GM18867 (cell line): ENCODE results near the gene RASGRP2.
A peak's percentile ranks its signal among the peaks of the same experiment; 100 is the strongest.

Experiments
- ATAC-seq: cut with Tn5 transposase; IDR thresholded peaks from one replicate; pipeline ENCODE4 v1.9.1; 2021; ENCODE audit warnings: mild to moderate bottlenecking, moderate library complexity; ENCODE audit not compliant: unreplicated experiment

The RASGRP2 gene

DNA sequence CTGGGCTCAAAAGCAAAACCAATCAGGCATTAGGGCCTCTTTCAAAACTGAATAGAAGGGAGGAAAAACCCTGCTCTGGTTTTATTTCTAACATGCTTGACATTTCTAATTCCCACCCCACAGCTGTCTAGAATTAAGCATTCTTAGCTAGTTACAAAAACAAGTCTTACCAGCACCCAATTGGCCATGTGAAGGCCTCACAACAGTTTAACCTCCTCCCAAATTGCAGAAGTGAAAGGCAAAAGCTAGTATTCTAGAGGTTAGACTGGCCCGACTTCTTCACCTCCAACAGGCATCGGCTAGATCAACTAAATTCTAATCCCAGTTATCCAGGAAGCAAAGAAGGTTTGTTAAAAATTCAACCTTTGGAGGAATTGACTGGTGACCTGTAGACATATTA is 27.9 kb upstream of the RASGRP2 start:
- ATAC-seq = peak; percentile 47

DNA sequence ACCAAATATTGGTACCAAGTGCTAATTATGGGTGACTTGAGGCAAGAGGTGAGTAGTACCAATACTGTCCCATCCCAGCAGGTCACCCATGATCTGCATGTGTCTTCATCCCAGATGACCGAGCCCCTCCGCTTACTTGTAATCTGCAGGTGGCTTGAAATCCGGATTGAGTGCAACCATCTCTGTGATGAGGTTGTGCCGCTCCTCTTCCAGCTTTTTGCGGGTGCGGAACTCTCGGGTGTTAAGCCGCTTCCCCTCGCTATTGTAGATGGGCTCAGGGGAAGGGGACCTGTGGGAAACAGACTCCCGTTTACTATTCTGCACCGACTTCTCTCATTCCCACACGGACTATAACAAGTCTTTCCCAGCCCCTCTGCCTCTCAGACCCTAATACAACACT is 26.2 kb upstream of the RASGRP2 start:
- no peak for ATAC-seq

DNA sequence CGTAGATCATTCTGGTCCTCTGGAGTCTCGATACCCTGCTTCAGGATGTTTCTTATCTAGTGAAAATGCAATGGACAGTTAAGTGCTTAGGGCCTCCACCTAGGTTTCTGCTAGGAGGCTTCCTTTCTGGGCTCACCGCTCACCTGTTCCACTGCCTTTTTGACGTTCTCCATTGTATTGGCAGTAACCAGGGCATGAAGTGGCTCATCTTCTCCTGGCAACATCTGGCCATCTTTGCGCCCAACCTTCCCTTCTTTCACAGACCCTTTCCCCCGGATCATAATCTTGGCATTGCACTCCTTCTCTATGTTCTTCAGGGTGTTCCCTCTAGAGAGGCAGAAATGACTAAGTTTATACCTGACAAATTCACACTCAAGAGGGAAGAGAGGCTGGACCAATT is 25.3 kb upstream of the RASGRP2 start:
- no peak for ATAC-seq

DNA sequence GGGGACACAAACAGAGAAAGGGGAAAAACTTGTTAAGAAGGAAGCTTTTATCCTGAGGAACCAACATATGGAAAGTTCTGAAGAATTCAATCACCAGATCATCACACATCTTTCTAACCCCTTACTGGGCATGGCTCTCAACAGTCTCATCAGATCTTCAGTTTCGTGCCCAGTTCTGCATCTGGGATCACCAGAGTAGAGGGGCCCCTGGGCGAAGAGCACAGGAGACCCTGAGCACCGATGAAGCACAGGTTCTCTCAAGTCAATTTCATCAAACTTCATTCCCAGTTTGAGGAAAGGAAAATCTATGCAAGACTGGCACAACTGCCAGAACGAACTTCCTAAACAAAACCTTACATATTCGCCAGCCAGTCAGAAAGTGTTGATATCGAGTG is 24.4 kb upstream of the RASGRP2 start:
- no peak for ATAC-seq

DNA sequence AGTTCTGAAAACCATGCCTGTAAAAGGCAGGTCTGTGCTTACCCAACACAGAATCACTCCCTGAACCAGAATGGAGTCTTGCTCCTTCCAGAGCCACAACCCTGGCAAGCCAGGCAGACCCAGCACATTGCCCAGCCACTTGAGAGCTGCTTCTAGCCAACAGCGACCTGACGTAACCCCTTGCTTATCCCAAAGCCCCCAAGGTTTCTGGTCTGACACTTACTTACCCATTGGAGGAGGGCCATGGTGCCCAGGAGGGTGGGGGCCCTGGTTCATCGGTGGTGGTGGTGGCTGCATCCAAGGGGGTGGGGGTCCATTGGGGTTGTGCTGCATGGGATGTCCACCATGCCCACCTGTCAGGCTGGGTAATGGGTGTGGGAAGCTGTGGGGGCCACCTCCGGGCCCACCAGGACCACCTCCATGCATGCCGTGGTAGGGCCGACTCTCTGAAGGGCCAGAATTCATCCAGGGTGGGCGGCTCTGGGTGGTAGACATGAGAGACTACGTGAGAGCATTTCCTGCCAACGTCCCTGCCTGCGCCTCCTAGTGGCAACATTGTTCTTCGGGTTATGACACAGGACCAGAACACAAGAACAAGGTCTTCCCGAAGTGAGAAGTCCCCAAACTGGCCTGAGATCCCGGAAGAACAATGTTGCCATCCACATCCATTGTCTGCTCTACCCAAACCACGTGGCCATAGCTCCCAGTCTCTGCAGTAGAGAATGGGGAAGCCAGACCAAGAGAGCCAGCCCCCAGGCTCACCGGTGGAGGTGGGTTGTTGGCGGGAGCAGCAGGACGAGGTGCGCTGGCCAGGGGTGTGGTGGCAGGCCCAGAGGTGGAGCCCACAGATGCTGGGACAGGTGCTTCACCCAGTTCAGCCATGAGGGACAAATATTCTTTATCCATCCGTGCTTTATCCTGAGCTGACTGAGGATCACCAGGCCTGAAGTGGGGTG is 23.7 kb upstream of the RASGRP2 start:
- no peak for ATAC-seq

DNA sequence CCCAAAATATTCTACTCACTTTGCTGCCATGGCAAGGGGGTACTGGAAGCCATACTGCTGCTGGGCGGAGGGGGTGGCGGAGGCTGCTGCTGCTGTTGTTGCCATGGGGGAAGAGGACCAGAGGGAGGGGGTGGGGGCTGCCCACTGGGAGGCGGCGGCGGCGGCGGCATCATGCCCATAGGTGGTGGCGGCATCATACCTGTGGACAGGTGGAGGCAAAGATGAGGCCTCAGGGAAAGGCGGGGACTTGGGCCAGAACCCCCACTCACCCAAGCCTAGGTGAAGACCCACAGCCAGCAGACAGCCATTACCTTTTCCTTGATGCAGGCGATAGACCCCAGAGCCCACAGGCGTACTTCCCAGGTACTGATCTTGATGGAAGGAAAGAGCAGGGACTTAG is 22.9 kb upstream of the RASGRP2 start:
- no peak for ATAC-seq

DNA sequence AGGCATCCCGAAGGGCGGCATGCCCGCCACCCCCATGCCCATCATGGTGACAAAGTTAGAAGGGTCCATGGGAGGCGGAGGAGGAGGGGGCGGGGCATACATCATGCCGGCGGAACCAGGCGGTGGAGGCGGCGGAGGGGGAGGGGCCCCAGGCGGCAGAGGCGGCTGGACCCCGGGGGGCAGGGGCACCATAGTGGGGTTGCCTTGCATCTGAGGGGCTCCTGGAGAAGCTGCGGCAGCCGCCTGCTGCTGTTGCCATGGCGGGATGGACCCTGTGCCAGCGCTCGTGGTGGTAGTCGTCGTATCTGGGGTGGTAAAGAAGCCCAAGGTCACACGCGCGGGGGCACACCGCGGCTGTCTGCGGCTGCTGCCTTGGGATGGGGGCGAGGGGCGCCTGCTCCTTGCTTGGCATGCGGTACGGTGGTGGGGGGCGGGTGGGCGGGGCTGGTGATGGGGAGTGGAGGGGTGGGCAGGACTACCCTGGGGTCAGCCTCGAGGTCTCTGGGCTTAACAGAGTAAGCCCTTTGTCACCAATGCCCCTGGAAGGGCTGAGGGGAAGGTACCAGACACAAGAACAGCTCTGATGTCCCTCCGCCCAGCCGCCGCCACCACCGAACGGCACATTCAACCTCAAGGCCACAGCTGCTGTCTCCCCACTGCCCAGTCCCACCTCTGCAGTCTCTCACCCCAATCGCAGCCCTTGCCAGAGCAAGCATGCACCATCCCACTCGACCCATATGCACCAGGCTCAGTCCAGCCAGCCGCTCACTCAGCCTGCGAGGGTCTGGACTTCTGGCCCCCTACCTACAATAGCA is 22.1 kb upstream of the RASGRP2 start:
- ATAC-seq = no peak

DNA sequence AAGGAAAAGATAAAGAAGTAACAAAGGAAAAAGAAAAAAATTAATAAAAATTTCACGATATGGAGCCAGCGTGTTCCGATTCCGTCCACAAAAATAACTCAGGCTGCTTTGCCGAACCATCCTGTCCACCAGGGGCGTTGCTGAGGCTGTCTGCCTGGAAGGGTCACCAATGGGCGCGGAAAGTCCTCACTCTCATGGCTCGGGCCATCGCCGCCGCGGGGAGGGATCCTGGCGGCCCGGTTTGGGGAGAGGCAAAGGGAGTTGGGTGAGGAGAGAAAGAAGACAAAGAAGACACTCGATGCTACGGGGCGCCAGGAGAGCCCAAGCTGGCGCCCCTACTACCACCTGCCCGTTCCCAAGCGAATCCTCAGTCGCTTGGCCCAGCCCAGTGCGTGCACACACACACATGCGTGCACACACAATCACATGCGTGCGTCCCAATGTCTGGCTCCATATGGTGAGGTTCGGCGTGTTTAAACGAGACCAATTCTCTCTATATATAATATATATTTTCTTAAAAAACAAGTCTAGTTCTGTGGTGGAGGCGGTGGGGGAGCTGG is 21.4 kb upstream of the RASGRP2 start:
- ATAC-seq = no peak

DNA sequence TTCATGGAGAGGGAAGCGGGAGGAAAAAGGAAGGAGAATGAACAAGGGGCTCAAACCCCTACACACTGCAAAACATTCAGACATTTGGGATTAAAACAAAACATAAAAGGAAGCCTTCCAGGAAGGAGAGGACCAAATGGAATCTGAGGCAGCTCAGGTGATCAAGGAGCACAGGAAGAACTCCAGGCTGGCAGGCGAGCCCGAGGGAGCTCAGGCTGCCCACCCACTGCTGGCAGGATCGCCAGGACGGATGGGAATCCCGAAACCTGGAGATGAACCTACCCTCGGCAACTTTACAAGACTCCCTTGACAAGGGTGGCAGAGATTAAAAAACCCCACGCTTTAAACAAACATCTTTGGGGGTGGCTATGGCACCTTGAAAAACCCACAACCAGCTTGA is 20.8 kb upstream of the RASGRP2 start:
- ATAC-seq = no peak

DNA sequence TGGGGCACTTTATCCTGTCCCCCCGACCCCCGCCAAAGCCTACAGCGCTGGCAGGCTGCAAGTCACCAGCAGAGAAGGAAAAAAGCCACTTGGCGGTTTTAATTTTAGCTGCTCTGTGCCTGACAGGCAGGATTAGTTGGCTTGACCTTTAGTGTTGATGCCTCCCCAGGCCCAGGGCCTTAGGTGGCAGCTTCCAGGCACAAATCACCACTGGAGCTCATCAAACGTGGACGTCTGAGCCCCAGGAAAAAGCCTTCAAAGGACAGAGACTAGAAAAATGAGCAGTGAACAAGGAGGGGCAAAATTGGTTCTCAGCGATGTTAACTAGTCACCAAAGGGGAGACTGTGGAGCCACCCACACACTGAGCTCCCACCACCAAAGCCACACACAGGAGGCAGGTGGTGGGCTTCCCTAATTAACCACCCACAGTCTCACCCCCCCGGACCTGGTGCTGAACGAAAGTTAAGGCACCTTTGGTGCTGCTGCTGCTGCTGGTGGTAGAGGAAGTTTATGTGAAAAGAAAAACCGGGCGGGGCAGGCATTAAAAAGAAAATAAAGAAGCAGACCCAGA is 20.2 kb upstream of the RASGRP2 start:
- no peak for ATAC-seq

DNA sequence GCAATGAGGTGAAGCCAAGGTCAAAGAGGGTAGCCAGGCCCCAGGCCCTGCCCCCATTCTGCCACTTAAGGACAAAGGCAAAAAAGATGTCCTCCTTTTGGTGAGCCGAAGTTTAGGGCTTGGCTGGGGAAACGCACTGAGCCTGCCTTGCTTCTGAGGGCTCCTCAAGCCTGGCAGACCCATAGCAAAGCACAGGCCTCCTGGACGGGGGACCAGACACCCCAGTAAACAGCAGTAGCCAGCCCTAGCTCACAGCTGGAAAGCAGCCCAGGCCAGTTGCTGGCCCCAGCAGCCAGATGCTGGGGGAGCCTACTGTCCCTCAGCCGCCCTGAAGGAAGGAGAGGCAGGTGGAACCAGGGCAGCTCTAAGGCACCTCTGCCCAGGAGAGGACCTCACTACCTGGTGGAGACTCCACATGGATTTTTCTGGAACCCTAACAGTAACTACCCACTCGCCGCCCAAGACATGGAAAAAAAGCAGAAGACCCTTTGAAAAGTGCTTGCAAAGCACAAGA is 19.6 kb upstream of the RASGRP2 start:
- no peak for ATAC-seq

DNA sequence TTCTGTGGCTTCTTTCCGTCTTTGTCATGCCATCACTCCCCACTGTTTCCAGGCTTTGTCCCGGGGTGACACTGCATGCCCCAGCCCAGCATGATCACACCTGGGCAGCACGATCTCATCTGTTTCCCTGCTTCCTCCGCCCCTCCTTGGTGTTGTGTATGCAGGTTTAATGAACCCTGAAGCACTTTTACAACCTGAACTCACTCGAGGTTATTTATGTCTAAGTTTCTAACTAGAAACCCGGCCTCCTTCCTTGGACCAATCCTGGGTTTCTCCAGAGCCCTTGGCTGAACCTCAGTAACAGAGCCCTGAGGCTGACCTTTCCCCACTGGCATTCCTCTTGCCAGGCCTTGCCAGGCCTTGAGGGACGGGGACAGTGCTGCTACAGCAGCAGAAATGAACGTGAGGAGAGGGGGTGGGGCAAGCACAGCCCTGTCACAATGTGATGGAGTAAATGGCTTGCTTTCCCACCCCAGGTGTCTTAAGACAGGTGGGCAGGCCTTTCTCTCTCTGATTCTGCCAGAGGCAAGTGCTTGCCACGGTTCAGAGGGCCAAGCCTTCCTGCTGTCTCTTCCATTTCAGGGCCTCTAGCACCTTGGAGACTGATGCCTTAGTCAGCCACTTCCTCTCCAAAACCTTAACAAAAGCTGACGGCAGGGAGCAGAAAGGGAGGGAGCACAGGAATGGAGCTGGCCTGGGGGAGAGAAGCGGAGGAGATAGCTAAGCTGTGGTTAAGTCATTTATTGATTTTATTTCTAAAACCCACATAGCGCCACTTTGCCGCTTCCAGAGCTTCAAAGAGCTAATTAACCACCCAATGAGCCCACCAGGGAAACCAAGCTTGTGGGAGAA is 19.0 kb upstream of the RASGRP2 start:
- no peak for ATAC-seq

DNA sequence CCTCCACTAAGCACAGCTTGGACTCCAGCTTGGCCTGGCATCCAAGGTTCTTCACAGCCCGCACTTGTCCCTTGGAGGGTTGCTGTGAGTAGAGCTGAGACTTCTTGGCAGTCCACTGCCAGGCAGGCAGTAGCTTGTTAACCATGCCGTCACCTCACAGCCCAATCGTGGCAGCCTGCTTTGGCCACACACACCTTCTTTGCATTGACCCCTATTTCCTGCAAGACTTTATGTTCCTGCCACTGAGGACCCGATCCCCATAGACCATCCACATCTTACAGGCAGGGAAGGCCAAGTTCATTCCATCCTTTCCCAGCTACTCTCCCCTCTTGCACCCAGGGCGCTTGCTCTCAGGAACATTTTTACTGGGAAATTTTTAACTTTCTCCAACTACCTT is 18.3 kb upstream of the RASGRP2 start:
- no peak for ATAC-seq

DNA sequence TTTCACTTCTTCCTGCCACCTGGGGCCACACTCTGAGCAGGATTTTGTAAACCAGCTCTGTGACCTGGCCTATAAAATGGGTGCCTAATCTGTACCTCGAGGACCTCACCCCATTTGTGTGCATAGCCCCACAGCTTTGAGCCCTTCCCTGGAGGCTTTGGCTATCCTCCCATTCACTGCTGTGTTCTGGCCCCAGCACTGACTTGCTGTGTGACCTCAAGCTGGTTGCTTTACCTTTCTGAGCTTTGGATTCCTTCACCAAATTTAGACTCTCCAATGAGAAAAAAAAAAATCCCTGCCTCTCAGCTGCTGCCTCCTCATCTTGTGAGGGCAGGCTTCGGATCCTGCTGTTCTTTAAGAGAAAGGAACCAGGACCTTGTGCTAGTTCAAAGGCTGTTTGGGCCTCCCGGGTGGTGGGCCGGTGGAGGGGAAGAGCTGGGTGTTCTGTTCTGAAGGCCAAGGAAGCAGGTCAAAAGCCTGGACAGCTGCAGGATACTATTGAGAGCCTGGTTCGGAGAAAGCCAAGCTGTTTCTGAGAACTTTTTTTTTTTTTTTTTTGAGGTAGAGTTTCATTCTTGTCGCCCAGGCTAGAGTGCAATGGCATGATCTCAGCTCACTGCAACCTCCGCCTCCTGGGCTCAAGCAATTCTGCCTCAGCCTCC is 16.9 kb upstream of the RASGRP2 start:
- ATAC-seq = no peak

DNA sequence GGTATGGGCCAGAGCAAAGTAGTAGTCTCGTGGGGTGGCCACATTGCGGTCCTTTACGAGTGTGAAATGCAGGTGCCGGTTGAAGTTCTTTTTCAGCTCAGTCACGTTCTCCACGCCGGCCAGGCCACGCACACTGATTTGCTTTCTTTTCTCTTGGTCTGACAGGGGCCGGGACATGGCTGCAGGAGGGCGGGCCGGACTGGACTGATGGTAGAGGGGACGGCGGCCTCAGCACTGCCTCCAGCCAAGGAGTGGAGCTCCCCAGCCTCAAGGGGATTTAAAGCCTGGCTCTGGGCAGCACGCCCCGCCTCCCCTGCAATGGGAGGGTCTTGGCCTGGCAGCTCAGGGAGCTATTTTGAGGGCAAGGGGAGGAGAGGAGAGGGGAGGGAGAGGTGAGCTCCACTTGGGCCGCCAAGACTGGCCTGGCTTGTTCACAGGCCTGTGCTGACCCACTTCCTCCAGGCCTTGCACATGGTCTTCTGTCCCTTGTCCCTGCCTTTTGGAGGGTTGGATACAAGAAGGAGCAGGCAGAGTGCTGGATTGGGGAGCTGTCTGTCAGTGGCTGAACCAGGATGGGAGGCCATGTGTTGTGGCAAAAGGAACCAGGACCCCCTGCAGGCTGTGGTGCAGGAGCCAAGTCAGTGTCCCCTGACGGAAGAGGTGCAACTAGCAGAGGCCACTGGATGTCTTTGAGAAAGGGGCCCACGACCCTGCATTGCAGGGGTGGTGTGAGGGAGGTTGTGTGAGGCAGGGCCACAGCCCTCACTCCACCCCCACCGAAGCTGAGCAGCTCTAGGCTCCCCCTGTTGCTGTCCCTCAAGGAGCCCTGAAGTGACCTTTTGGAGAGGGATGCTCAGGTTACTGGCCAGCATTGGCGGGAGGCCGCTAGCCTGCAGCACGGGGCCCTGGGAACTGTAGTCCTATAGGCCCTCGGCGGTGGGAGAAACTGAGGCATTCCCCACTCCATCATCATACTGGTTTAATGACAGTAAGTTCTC is 16.1 kb upstream of the RASGRP2 start, which contains the start of gene PYGM:
TSS of gene PYGM (minus strand) at position 253 of the 998 bp plus-strand sequence. CDS start at position 177, 76 bp downstream.
- no peak for ATAC-seq

DNA sequence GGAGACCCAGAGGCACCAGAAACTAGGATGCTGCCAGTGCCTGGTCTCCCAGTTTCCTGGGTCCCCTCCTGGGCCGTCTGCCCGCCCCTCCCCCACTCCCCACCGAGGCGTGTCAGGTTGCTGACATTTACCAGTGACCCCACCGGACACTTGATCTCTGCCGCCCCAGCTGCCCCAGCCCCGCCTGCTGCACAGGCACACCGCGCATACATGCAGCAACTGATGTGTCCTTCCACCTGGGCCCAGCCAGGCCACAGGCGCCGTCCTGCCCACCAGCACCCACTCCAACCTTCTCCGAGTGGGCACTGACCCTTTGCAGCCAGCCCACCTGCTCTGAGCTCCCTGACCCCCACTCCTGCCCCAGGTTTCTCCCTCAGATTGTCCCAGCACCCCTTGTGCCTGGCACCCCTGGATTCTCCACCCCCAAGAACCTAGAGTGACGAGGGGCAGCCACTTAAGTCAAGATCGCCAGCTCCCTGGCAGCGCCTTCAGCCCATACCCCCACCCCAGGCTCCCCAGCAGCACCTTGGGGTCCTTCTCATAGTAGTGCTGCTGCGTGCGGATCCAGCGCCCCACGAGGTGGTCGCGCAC is 15.3 kb upstream of the RASGRP2 start:
- ATAC-seq = no peak

DNA sequence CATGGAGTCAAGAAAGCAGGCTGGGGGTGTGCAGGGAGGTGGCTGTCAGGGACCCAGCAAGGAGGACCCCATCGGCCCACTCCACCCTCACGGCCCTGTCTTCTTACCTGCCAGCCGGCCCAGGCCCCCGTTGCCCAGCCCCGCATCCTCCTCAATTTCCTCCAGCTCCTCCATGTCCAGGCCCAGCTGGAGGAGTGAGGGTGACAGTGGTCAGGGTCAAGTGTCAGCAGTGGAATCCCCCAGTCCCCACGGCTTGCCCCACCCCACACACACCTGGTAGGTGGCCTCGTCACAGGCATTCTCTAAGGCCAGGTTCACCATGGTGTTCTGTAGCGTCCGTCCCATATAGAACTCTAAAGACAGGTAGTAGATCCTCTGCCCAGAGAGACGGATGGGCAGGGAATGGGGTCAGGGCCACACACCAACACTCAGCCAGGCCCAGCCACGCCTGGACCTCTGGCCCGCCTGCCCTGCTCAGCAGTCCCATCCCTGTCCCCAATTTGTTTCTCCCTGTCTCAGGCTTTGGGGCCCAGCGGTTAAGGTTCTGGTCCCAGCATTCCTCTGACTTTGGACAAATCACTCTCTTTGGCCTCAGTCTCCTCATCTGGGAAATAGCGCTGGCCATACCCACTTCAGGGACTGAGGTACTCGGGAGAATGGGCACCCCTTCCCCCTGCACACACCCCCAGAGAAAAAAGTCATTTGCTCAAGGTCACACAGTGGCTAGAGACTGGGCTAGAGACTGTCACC is 14.6 kb upstream of the RASGRP2 start:
- ATAC-seq = no peak
